ACC112 (cell line): ENCODE data around the gene VIL1.

ENCODE experiments used
- H2AFZ ChIP-seq: fragments of 200-600 bp; sonication (generic); one replicate; pipeline ENCODE4 v1.6.0; 2017; ENCODE audit warnings: antibody characterized with exemption, low read length; ENCODE audit not compliant: unreplicated experiment
- H3K27ac ChIP-seq: fragments of 200-600 bp; sonication (generic); 2 replicates; pipeline ENCODE4 v1.5.1; 2014; ENCODE audit warnings: low read depth, mild to moderate bottlenecking, antibody characterized with exemption, low read length, moderate library complexity
- H3K27me3 ChIP-seq: fragments of 200-600 bp; sonication (generic); 2 replicates; pipeline ENCODE4 v1.6.1; 2014; ENCODE audit warnings: mild to moderate bottlenecking, antibody characterized with exemption, low read length, moderate library complexity, mixed read lengths; ENCODE audit not compliant: insufficient read depth
- H3K36me3 ChIP-seq: fragments of 200-600 bp; sonication (generic); 2 replicates; pipeline ENCODE4 v1.6.1; 2016; ENCODE audit warnings: mild to moderate bottlenecking, antibody characterized with exemption, low read length, moderate library complexity, mixed read lengths; ENCODE audit not compliant: insufficient read depth
- H3K4me1 ChIP-seq: fragments of 200-600 bp; sonication (generic); one replicate; pipeline ENCODE4 v1.6.1; 2016; ENCODE audit warnings: low read length, mixed read lengths; ENCODE audit not compliant: insufficient read depth, unreplicated experiment, control insufficient read depth
- H3K4me3 ChIP-seq: fragments of 200-600 bp; sonication (generic); 2 replicates; pipeline ENCODE4 v1.5.1; 2014; ENCODE audit warnings: mild to moderate bottlenecking, low read depth, low read length
- H3K79me2 ChIP-seq: fragments of 200-600 bp; sonication (generic); one replicate; pipeline ENCODE4 v1.6.0; 2016; ENCODE audit warnings: low read length; ENCODE audit not compliant: control insufficient read depth, unreplicated experiment, insufficient read depth

Gene VIL1

DNA sequence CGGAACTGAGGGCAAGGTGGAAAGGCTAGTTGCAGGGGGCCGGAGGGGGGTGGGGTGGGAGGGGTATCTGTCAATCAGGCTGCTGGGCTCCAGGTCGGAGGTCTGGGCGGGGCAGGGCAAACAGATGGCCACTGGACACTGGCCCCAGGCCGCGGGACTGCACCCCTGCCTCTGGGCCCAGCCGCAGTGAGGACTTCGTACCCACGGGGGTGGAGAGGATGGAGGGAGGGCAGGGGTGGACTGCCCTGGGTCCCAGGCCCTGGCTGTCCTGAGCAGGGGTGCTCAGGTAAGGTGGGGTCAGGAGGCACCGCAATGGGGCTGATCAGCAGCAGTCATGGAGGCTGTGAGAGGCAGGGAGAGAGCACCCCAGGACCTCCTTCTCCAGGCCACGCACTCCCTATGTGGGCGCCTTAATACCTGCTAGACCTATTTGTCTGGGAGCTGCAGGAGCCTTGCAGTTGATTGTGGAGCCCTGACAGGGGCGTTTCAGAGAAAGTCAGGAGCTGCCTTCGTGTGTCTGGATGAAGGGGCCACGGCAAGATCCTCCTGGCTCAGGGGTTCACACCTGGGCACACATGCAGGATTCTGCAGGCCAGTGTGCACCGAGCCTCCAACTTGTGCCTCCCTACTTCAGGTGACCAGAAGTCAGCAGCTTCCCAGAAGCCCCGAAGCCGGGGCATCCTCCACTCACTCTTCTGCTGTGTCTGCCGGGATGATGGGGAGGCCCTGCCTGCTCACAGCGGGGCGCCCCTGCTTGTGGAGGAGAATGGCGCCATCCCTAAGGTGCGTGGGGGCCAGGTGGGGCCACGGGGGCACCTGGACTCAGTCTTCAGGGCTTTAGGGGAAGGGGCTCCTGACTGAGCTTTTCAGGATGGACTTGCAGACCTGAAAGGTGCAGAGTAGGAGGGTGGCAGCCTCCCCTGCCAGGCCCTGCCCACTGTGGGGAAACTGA, 17.7 kb upstream of the VIL1 start:
- no peak overlapping the region for H3K27ac ChIP-seq
- H3K4me1 ChIP-seq: peaks cover 33% of the 10 kb centered on the region
- H3K4me3 ChIP-seq: peak overlapping the region; percentile 92
- H2AFZ ChIP-seq: no peak overlapping the region
- H3K27me3 ChIP-seq: no peaks in the 10 kb centered on the region
- H3K36me3 ChIP-seq: peaks cover 7% of the 10 kb centered on the region; the same call in 1 of the 2 replicates
- peaks cover 36% of the 10 kb centered on the region for H3K79me2 ChIP-seq

DNA sequence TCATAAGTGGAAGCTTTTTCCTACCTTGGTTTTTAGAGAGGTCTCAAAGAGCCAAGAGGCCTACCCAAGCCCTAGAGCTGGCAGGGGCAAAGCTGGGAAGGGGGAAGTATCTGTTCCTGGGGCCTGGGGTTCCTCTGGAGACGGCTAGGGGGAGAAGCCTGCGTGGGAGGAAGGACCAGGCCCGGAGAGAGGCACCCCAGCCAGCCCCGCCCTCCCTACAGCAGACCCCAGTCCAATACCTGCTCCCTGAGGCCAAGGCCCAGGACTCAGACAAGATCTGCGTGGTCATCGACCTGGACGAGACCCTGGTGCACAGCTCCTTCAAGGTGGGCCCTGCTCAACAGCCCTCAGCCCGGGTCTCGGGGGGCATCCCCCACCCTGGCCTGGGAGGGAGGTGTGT, 17.0 kb upstream of the VIL1 start:
- peaks cover 7% of the 10 kb centered on the region; the same call in 1 of the 2 replicates for H3K36me3 ChIP-seq
- no peaks in the 10 kb centered on the region for H3K27me3 ChIP-seq
- H3K79me2 ChIP-seq: peaks cover 36% of the 10 kb centered on the region
- H3K27ac ChIP-seq: no peak overlapping the region
- H3K4me1 ChIP-seq: peaks cover 38% of the 10 kb centered on the region
- no peak overlapping the region for H2AFZ ChIP-seq
- peak overlapping the region; percentile 92 for H3K4me3 ChIP-seq

DNA sequence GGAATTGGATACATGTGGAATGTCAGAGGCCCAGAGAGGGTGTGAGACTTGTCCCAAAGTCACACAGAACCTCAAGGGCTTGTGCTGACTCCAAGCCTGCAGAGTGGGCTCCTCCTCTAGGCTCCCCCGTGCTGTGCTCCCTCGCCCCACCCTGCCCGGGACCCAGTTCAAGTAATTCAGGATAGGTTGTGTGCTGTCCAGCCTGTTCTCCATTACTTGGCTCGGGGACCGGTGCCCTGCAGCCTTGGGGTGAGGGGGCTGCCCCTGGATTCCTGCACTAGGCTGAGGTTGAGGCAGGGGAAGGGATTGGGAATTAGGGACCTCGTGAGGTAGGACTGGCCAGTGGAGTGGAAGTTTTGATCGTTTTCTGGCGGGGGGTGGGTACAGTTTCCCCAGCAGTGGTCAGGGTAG, 16.4 kb upstream of the VIL1 start:
- H3K27ac ChIP-seq: no peak overlapping the region
- H3K4me3 ChIP-seq: no peak overlapping the region; the same call in 1 of the 2 replicates
- H2AFZ ChIP-seq: no peak overlapping the region
- peaks cover 36% of the 10 kb centered on the region for H3K79me2 ChIP-seq
- no peaks in the 10 kb centered on the region for H3K27me3 ChIP-seq
- H3K36me3 ChIP-seq: peaks cover 7% of the 10 kb centered on the region; the same call in 1 of the 2 replicates
- H3K4me1 ChIP-seq: peaks cover 39% of the 10 kb centered on the region

DNA sequence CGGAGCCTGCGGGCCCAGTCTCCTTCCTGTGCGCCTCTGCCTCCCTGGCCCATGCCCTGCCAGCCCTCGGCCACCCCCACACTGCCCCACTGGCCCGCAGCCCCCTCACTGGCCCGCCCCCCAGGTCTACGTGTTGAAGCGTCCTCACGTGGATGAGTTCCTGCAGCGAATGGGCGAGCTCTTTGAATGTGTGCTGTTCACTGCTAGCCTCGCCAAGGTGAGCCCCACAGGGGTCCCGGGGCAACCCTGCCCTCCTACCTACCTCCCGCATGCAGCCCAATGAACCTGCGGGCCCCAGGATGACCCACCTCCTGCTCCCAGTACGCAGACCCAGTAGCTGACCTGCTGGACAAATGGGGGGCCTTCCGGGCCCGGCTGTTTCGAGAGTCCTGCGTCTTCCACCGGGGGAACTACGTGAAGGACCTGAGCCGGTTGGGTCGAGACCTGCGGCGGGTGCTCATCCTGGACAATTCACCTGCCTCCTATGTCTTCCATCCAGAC, 16.0 kb upstream of the VIL1 start:
- Histone ChIP-seq H2AFZ (no peak overlapping the region), H3K79me2 (peaks cover 36% of the 10 kb centered on the region), H3K27me3 (no peaks in the 10 kb centered on the region), H3K27ac (no peak overlapping the region), H3K36me3 (peaks cover 7% of the 10 kb centered on the region; the same call in 1 of the 2 replicates), H3K4me1 (peaks cover 34% of the 10 kb centered on the region), H3K4me3 (no peak overlapping the region)

DNA sequence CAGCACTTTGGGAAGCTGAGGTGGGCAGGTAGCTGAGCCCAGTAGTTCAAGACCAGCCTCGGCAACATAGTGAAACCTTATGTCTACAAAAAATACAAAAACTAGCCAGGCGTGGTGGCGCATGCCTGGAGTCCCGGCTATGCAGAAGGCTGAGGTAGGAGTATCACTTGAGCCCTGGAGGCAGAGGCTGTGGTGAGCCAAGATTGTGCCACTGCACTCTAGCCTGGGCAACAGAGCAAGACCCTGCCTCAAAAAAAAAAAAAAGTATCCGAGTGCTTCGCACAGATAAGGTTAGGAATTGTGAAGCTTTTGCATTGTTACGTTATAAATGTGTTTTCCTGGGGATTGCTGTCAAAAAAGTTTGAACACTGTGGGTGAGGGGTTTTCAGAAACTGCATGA, 15.1 kb upstream of the VIL1 start:
- Histone ChIP-seq H3K4me1 (peaks cover 34% of the 10 kb centered on the region), H2AFZ (no peak overlapping the region), H3K27ac (no peak overlapping the region), H3K27me3 (no peaks in the 10 kb centered on the region), H3K4me3 (no peak overlapping the region), H3K36me3 (peaks cover 7% of the 10 kb centered on the region; the same call in 1 of the 2 replicates), H3K79me2 (peaks cover 33% of the 10 kb centered on the region)

DNA sequence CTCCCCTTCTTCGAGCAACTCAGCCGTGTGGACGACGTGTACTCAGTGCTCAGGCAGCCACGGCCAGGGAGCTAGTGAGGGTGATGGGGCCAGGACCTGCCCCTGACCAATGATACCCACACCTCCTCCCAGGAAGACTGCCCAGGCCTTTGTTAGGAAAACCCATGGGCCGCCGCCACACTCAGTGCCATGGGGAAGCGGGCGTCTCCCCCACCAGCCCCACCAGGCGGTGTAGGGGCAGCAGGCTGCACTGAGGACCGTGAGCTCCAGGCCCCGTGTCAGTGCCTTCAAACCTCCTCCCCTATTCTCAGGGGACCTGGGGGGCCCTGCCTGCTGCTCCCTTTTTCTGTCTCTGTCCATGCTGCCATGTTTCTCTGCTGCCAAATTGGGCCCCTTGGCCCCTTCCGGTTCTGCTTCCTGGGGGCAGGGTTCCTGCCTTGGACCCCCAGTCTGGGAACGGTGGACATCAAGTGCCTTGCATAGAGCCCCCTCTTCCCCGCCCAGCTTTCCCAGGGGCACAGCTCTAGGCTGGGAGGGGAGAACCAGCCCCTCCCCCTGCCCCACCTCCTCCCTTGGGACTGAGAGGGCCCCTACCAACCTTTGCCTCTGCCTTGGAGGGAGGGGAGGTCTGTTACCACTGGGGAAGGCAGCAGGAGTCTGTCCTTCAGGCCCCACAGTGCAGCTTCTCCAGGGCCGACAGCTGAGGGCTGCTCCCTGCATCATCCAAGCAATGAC, 14.4 kb upstream of the VIL1 start:
- Histone ChIP-seq H3K4me1 (peaks cover 34% of the 10 kb centered on the region), H2AFZ (no peak overlapping the region), H3K27ac (no peak overlapping the region)

DNA sequence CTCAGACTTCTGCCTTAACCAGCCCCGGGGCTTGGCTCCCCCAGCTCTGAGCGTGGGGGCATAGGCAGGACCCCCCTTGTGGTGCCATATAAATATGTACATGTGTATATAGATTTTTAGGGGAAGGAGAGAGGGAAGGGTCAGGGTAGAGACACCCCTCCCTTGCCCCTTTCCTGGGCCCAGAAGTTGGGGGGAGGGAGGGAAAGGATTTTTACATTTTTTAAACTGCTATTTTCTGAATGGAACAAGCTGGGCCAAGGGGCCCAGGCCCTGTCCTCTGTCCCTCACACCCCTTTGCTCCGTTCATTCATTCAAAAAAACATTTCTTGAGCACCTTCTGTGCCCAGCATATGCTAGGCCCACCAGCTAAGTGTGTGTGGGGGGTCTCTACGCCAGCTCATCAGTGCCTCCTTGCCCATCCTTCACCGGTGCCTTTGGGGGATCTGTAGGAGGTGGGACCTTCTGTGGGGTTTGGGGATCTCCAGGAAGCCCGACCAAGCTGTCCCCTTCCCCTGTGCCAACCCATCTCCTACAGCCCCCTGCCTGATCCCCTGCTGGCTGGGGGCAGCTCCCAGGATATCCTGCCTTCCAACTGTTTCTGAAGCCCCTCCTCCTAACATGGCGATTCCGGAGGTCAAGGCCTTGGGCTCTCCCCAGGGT, 13.7 kb upstream of the VIL1 start:
- H3K36me3 ChIP-seq: peaks cover 7% of the 10 kb centered on the region; the same call in 1 of the 2 replicates
- no peak overlapping the region for H2AFZ ChIP-seq
- H3K4me3 ChIP-seq: peak overlapping the region; percentile 69; the same call in 1 of the 2 replicates
- H3K27ac ChIP-seq: peak overlapping the region; percentile 35; the same call in 1 of the 2 replicates
- no peaks in the 10 kb centered on the region for H3K27me3 ChIP-seq
- H3K4me1 ChIP-seq: peaks cover 34% of the 10 kb centered on the region
- peaks cover 28% of the 10 kb centered on the region for H3K79me2 ChIP-seq

More for the DNA sequence above, 14.4 kb upstream of the VIL1 start:
- Histone ChIP-seq H3K79me2 (peaks cover 31% of the 10 kb centered on the region), H3K36me3 (peaks cover 7% of the 10 kb centered on the region; the same call in 1 of the 2 replicates), H3K27me3 (no peaks in the 10 kb centered on the region), H3K4me3 (no peak overlapping the region)

DNA sequence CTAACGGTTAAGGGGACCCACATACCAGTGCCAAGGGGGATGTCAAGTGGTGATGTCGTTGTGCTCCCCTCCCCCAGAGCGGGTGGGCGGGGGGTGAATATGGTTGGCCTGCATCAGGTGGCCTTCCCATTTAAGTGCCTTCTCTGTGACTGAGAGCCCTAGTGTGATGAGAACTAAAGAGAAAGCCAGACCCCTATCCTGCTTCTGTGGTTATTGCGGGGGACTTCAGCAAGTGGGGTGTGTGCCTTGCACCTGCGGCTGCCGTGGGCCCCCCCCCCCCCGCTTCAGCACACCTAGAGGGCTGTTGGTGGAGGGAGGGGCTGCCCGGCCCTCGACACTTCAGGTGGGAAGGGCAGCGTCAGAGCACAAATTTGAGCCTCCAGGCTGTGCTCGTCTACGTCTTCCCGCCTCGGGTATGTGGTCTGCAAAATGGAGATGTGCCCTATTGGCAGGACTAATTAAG, 13.1 kb upstream of the VIL1 start:
- H3K27ac ChIP-seq: peak overlapping the region; percentile 35
- H3K79me2 ChIP-seq: peaks cover 23% of the 10 kb centered on the region
- peaks cover 34% of the 10 kb centered on the region for H3K4me1 ChIP-seq
- no peaks in the 10 kb centered on the region for H3K27me3 ChIP-seq
- peak overlapping the region; percentile 69 for H3K4me3 ChIP-seq
- H3K36me3 ChIP-seq: peaks cover 7% of the 10 kb centered on the region; the same call in 1 of the 2 replicates
- no peak overlapping the region for H2AFZ ChIP-seq

DNA sequence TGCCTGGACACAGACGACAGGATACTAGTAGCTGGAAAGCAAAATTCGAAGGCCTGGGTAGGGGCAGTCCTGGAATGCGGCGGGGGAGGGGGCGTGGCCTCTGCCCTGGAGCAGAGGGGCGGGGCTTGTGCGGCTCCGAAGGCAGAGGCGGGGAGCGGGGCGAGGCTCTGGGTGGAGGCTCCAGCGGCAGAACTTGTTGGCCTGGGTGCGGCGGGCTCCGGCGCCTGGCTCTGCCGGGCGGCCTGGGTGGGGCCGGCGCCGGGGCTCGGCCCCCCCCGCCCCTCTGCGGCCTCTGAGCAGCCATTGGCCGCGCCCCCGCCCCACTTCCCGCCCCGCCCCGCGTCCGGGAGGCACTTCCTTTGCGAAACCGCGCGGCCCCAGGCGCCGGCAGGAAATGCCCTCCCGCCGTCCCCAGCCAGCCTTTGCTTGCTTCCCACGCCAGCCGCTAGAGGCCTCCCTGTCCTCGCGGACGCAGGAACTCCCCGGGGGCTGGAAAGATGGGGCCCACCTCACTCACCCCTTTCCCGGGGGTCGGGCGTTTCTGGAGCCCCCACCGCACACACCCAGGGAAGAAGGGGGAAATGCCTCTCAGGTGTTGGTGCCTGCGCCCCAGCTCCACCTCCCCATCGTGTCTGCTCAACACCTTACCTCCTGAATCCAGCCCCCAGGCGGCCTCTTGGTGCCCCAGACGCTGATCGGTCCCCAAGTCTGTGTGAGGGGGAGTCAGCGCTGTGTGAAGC, 12.5 kb upstream of the VIL1 start:
- Histone ChIP-seq H3K79me2 (peaks cover 17% of the 10 kb centered on the region), H3K27ac (peak overlapping the region; percentile 50), H3K4me3 (peak overlapping the region; percentile 69), H3K27me3 (no peaks in the 10 kb centered on the region), H2AFZ (peak overlapping the region; percentile 59), H3K4me1 (peaks cover 32% of the 10 kb centered on the region), H3K36me3 (peaks cover 7% of the 10 kb centered on the region; the same call in 1 of the 2 replicates)
